HG02884 (cell line): Measurements from ENCODE around the gene DENND4C.
"Not testable (repeated sequence)": the region's sequence is repeated elsewhere in the genome, so short reads cannot be mapped to it uniquely, and the experiment has no call there.

Experiments
- ATAC-seq: cut with Tn5 transposase; IDR thresholded peaks from one replicate; pipeline ENCODE4 v1.9.1; 2021; ENCODE audit warnings: mild to moderate bottlenecking, moderate library complexity; ENCODE audit not compliant: unreplicated experiment

Gene DENND4C

GRCh38 chr9:19408693-19409400 is 178.4 kb downstream of the DENND4C start, which contains the start of gene ACER2:
Gene ACER2 (plus strand): TSS chr9:19409009. CDS start chr9:19409085, 76 bp downstream.
- peak; percentile 88 for ATAC-seq

- peak; percentile 10 for ATAC-seq
Measured at GRCh38 chr9:19409401-19410194, 179.1 kb downstream of the DENND4C start.

- ATAC-seq, result no peak
Measured at GRCh38 chr9:19410195-19410503, 179.7 kb downstream of the DENND4C start.

- ATAC-seq, result no peak
Measured at GRCh38 chr9:19410594-19410993, 180.1 kb downstream of the DENND4C start.

- no peak for ATAC-seq
Measured at GRCh38 chr9:19411316-19411715, 180.8 kb downstream of the DENND4C start.

- ATAC-seq, result not testable (repeated sequence)
Measured at GRCh38 chr9:19413456-19413855, 183.0 kb downstream of the DENND4C start.

- ATAC-seq, result no peak
Measured at GRCh38 chr9:19416143-19416542, 185.7 kb downstream of the DENND4C start.

- no peak for ATAC-seq
Measured at GRCh38 chr9:19420877-19421276, 190.4 kb downstream of the DENND4C start.
